HG02798 (cell line): ENCODE results near the gene PRIMA1.

Experiments used
- ATAC-seq: cut with Tn5 transposase; IDR thresholded peaks from one replicate; pipeline ENCODE4 v1.9.1; 2021; ENCODE audit warnings: mild to moderate bottlenecking; ENCODE audit not compliant: unreplicated experiment, poor library complexity

Gene PRIMA1

DNA sequence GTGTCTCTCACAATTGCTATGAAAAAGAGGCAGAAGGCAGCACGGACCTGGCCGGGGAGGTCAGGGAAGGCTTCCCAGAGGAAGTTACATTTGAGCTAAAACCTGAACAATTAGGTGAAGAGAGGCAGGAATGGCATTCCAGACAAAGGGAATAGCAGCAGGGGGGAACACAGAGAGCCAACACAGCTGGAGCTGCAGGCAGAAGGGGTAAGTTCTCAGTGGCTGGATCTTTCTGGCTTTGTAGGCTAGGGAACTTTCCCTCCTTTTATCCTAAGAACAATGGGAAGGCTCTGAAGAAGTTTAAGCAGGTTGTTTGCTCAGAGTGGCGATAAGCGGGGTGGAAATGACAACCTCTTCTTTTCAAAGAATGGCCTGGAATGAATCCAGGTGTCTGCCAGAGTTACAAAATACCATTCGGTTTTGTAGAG is 100.0 kb downstream of the PRIMA1 start:
- no peak for ATAC-seq

DNA sequence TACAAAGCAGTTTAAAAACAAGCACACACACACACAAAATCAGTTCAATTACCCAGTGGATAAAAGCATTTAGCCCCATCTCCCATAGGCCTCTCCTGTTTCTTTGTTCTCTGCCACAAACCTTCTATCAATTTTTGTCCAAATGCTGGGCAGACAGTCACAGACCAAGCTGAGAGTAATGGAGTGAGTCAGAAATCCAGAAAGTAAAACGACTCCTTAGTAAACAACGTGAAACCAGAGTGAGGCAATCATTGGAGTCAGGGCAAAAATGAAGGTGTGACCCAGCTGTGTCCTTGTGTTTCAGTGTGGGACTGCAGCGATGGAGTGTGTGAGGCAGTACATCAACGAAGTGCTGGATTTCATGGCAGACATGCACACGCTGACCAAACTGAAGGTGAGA is 102.0 kb downstream of the PRIMA1 start:
- no peak for ATAC-seq

DNA sequence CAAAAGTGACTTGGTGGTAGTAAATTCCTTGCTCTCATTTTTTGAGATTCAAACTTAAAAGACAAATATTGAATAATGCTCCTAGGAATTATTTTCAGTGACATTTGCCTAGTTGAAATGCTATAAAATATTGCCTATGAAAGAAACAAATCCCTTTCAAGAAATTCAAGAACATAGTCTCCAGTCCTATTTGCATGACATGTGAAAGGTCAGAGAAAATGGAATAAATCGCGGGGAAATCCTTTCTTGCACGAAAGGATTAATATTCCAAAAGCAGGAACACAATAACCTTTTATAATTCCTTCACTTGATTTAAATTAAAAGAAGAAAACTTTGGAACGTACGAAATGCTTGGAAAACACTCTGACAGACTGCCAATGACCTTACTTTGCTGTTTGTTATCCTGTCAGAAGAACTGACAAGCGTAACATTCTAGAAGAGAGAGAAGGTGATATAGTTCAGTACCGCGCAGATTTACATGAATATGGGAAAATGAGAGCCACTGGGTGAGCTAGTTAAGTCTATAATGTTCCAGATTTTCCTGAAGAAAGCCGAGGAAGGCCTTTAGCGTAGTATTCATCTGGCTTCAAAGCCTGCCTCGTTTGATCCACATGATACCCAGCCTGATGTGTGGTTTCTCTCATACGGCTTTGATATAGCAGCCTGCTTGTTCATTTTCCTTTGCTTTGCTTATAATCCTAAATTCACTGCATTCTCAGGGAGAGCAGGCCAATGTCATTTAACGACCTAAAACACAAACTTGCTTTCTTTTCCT is 103.0 kb downstream of the PRIMA1 start:
- no peak for ATAC-seq

DNA sequence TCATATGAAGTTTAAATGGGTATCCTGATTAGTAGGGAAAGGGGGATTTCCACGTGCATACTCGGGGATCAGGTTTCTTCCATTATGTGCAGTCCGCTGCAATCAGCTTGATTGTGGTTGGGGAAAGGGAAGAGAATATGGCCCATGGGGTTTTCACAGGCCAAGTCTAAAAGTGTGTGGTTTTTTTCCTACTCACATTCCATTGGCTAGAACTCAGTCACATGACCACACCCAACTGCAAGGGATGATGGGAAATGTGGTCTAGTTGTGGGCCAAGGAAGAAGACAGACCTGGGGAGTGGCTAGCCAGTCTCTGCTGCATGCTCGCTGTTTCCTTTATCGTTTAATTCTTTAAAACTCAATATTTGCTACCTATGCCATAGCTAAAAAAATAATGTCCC is 105.1 kb downstream of the PRIMA1 start:
- no peak for ATAC-seq

DNA sequence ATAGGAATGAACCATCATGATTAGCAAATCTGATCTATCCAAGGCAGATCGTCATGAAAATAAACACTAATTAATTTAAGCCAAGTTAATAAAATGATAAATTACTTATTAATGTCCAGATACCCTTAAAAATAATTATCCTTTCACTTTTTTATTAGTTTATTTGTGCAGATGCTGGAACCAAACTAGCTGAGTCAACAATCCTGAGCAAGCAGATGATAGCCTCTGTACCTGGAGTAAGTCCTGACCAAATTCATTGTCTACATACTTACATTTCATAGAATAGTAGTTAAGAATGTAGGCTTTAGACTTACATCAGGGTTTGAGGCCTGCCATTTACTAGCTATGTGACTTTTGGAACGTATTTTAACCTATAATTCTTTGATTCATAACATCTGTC is 105.8 kb downstream of the PRIMA1 start:
- no peak for ATAC-seq

DNA sequence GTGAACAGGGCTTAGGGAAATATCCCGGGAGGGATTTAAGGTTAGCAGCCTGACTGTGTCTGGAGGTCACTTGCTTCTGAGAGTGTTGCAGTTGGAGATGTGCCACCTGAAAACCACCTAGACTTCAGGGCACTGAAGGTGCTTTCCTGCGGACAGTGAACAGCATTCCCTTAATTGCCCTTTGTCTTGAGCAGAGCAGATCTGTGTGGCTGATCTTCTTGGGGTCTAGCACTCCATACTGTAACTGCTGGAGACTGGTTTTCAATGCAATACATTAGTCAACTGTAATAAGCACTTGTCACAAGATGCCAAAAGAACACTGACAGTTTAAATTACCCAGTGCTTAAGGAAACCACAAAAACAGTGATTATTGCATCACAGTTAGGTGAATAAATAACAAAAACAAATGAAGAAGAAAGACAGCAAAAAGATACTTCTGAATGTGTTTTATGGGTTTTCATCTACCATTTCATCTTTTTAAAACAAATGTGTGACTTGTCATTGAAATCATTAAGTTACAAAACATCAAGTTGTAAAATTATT is 111.8 kb downstream of the PRIMA1 start:
- ATAC-seq, result no peak

DNA sequence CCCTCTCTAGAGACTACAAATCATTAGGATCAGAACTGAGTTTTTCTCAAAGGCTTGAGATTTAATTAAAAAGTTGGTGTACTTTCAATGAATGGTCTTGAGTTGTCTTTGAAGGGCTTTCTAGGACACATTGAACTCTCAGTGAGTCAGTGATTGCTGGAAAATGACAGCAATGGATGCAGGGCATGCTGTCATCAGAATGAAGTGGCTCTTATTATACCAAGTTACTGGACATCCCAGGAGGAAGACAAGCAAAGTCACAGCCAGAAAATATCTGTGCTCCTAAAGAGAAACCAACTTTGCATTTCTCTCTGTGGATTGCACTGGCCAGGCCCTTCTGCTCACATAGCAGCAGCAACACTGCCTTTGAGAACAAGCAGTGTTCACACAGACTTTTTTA is 112.6 kb downstream of the PRIMA1 start:
- ATAC-seq, result no peak

DNA sequence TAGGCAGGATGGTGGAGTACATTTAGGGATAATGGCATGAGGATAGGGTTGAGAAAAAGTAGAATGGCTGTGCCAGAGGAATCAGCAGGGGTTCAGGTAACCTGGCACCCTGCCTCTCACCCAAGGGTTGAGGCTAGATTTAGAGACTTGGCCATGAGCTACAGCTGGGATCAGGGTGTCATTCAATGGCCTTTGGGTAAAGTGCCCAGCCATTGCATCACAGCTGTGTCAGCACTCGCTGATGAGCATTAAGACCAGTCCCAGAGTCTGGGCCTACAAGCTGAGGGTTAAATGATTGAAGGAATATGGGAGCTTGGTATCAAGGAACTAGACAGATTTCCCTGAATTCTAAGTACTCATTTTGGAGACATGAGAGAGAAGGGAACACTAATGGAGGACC is 113.9 kb downstream of the PRIMA1 start:
- no peak for ATAC-seq

DNA sequence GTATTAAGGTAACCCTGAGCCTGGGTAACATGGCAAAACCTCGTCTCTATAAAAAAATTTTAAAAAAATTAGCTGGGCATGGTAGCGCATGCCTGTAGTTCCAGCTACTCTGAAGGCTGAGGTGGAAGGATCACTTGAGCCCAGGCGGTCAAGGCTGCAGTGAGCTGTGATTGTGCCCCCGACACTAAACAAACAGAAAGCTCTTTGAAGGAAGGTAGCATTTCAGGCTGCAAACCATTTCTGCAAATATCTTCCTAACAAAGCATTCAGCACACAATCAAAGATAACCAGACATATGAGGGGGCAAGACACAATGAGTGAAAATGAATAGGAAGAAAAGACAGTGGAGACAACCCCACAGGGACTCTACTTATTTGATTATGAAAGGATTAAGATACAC is 118.7 kb downstream of the PRIMA1 start:
- ATAC-seq, result no peak
